HepG2 (cell line): ENCODE results near the gene TLE1. TPM values are rescaled to one million over a fixed set of nuclear protein-coding genes. Genes with fewer than 3 reads are reported as not detected.

Experiments used
- ATAC-seq: fragments of 200-7000 bp; cut with Tn5 transposase; 3 replicates; pipeline ENCODE4 v1.9.1; 2020; ENCODE audit warnings: mild to moderate bottlenecking, moderate library complexity
- BruUV-seq: library from RNA; stranded (reverse); fragments of 400-500 nt; replicated peaks from 2 replicates; lab custom pipeline; 2021; lab: Mats Ljungman, UMichigan
- CTCF ChIA-PET: fragments of 300-600 bp; formaldehyde crosslinking; extraction: SDS; loops from one replicate; lab custom pipeline; 2021; ENCODE audit warnings: low total read pairs, inconsistent platforms, low intra/inter-chr PET ratio; lab: Yijun Ruan, JAX
- POLR2A ChIA-PET: fragments of 350-600 bp; sonication (Branson Sonifier 250); formaldehyde crosslinking; loops from one replicate; lab custom pipeline; 2020; ENCODE audit warnings: antibody characterized with exemption, inconsistent platforms; lab: Yijun Ruan, JAX
- DNase-seq: peaks from one replicate; pipeline ENCODE4 v3.0.0-alpha.2; 2015; ENCODE audit warnings: low spot score
- FAIRE-seq: peaks from 3 replicates; lab custom pipeline; 2011; peaks lifted over from hg19 to GRCh38; lab: Jason Lieb, UNC
- H2AFZ ChIP-seq: one replicate; pipeline ENCODE4 v1.6.1; 2011; ENCODE audit warnings: low read length, inconsistent platforms
- H3K27ac ChIP-seq: fragments of 300-600 bp; 3 replicates; pipeline ENCODE4 v1.8.0; 2011; ENCODE audit warnings: mixed run types, mild to moderate bottlenecking, mixed read lengths, low read length, inconsistent platforms; ENCODE audit not compliant: insufficient read depth; ENCODE audit errors: extremely low read length
- H3K27me3 ChIP-seq, 2 experiments: fragments of 200-600 bp in 1 of 2; 2 replicates in 1 of 2; 3 replicates in 1 of 2; pipeline versions ENCODE4 v1.6.0 to v1.8.0; 2011; ENCODE audit warnings: low read length in 2 of 2, mild to moderate bottlenecking in 2 of 2, moderate library complexity in 2 of 2, inconsistent platforms in 1 of 2; ENCODE audit not compliant: insufficient read depth in 2 of 2, control insufficient read depth in 1 of 2
- H3K36me3 ChIP-seq, 2 experiments: fragments of 200-600 bp in 1 of 2; replicated peaks in 1 of 2; 2 replicates in 1 of 2; 3 replicates in 1 of 2; pipeline versions ENCODE4 v1.5.1 to v1.8.0; 2011; ENCODE audit warnings: low read length in 2 of 2, inconsistent platforms in 1 of 2; ENCODE audit not compliant: insufficient read depth in 2 of 2, control insufficient read depth in 1 of 2
- H3K4me1 ChIP-seq: 2 replicates; pipeline ENCODE4 v1.5.1; 2012; ENCODE audit warnings: low read length, inconsistent platforms; ENCODE audit not compliant: insufficient read depth
- H3K4me2 ChIP-seq: 2 replicates; pipeline ENCODE4 v1.6.0; 2011; ENCODE audit warnings: low read depth, low read length, inconsistent platforms
- H3K4me3 ChIP-seq, 3 experiments: fragments of 200-600 bp in 1 of 3; sonication (generic), shearing (Covaris generic) in 1 of 3; replicated peaks in 1 of 3; 2 replicates each; pipeline ENCODE4 v1.5.1; 2011 to 2016; ENCODE audit warnings: low read length in 3 of 3, inconsistent platforms in 2 of 3, low read depth in 2 of 3, mild to moderate bottlenecking in 2 of 3, control low read depth in 1 of 3, mixed read lengths in 1 of 3; ENCODE audit not compliant: insufficient read depth in 1 of 3
- H3K79me2 ChIP-seq: one replicate; pipeline ENCODE4 v1.6.1; 2011; ENCODE audit warnings: low read length, inconsistent platforms; ENCODE audit not compliant: insufficient read depth
- H3K9ac ChIP-seq: 2 replicates; pipeline ENCODE4 v1.6.0; 2011; ENCODE audit warnings: mild to moderate bottlenecking, low read depth, low read length, inconsistent platforms; ENCODE audit not compliant: insufficient read depth
- H3K9me3 ChIP-seq: 2 replicates; pipeline ENCODE4 v1.5.1; 2012; ENCODE audit warnings: mild to moderate bottlenecking, low read length
- H4K20me1 ChIP-seq: 2 replicates; pipeline ENCODE4 v1.6.0; 2011; ENCODE audit warnings: inconsistent platforms, mild to moderate bottlenecking, low read length, moderate library complexity; ENCODE audit not compliant: insufficient read depth
- CBFB ChIP-seq: sonication (generic); formaldehyde crosslinking; IDR thresholded peaks from 2 replicates; pipeline ENCODE4 v1.4.0; 2020; ENCODE audit warnings: missing genetic modification reagents
- CHD4 ChIP-seq: fragments of 200-600 bp; sonication (generic); IDR thresholded peaks from 2 replicates; pipeline ENCODE4 v1.7.0; 2017; ENCODE audit warnings: mild to moderate bottlenecking, low read length, borderline replicate concordance
- MED8 ChIP-seq: sonication (generic); formaldehyde crosslinking; IDR thresholded peaks from 2 replicates; pipeline ENCODE4 v1.8.1; 2023; ENCODE audit warnings: mild to moderate bottlenecking, missing genetic modification reagents; ENCODE audit not compliant: insufficient replicate concordance
- RAD21 ChIP-seq: fragments of 450-650 bp; formaldehyde crosslinking; IDR thresholded peaks from 2 replicates; pipeline ENCODE4 v1.5.0; 2020; ENCODE audit warnings: mild to moderate bottlenecking
- TAF15 ChIP-seq: fragments of 200-400 bp; formaldehyde crosslinking; IDR thresholded peaks from one replicate; pipeline ENCODE4 v1.6.1; 2018; ENCODE audit warnings: mild to moderate bottlenecking, low read depth, low read length; ENCODE audit not compliant: poor library complexity, severe bottlenecking
- TBL1XR1 ChIP-seq: fragments of 150-350 bp; IDR thresholded peaks from 2 replicates; pipeline ENCODE4 v1.6.1; 2014; ENCODE audit warnings: borderline replicate concordance, low read length; ENCODE audit not compliant: partially characterized antibody
- ZNF180 ChIP-seq: sonication (generic); formaldehyde crosslinking; IDR thresholded peaks from 2 replicates; pipeline ENCODE4 v1.4.0; 2020; ENCODE audit warnings: low read depth, missing genetic modification reagents, borderline replicate concordance
- ZNF382 ChIP-seq: sonication (generic); formaldehyde crosslinking; IDR thresholded peaks from 2 replicates; pipeline ENCODE4 v1.5.0; 2020; ENCODE audit warnings: missing genetic modification reagents, mild to moderate bottlenecking, borderline replicate concordance
- ZNF660 ChIP-seq: sonication (generic); formaldehyde crosslinking; IDR thresholded peaks from 2 replicates; pipeline ENCODE4 v1.5.1; 2020; ENCODE audit warnings: mild to moderate bottlenecking, low read depth, missing genetic modification reagents, borderline replicate concordance
- ZNF724P ChIP-seq: sonication (generic); formaldehyde crosslinking; IDR thresholded peaks from 2 replicates; pipeline ENCODE4 v1.8.0; 2022; ENCODE audit warnings: missing genetic modification reagents, borderline replicate concordance
- ZSCAN12 ChIP-seq: sonication (generic); formaldehyde crosslinking; IDR thresholded peaks from 2 replicates; pipeline ENCODE4 v1.9.0; 2021; ENCODE audit warnings: mild to moderate bottlenecking, missing genetic modification reagents
- ZZZ3 ChIP-seq: sonication (generic); formaldehyde crosslinking; IDR thresholded peaks from 2 replicates; pipeline ENCODE4 v1.4.0; 2020; ENCODE audit warnings: missing genetic modification reagents, mild to moderate bottlenecking, borderline replicate concordance
- WGBS: methylation state at CpG from one replicate; pipeline ENCODE4 v1.1.6; 2017; ENCODE audit warnings: low lambda C conversion rate; 5-methylcytosine and 5-hydroxymethylcytosine counted together
- in situ Hi-C: cut with HindIII; loops from 2 replicates; pipeline ENCODE4 v1.10.0; 2017; ENCODE audit warnings: low pct_unique_long_range_greater_than_20kb; ENCODE audit not compliant: extremely low pct_ligation_motif_present
- intact Hi-C: fragments of 100-400 bp; cut with micrococcal nuclease; formaldehyde crosslinking; loops from one replicate; pipeline ENCODE4 v1.10.0; 2022; ENCODE audit not compliant: unreplicated experiment
- polyA plus RNA-seq, 8 experiments: library from polyadenylated mRNA; depleted of rRNA in 3 of 8; stranded (reverse) in 7 of 8; unstranded in 1 of 8; fragments of >200 nt; fragmentation: Illumina TruSeq in 4 of 8; extraction: Trizol in 4 of 8; gene quantifications; 2 replicates each; pipeline versions ENCODE4 v1.2.1 to v1.2.3, GENCODE V29; 2011 to 2016; ENCODE audit warnings: low read depth in 4 of 8, missing spikeins in 1 of 8, mixed read lengths in 1 of 8; ENCODE audit not compliant: insufficient read depth in 1 of 8
- total RNA-seq, 5 experiments: library from RNA; depleted of rRNA; stranded (reverse); fragments of >200 nt; fragmentation: Illumina TruSeq; extraction: Trizol; gene quantifications; 2 replicates each; pipeline ENCODE4 v1.2.3, GENCODE V29; 2016; ENCODE audit warnings: low read depth in 1 of 5
- TF ChIP-seq, protein P1 (sequence below): sonication (generic); formaldehyde crosslinking; IDR thresholded peaks from 2 replicates; pipeline ENCODE4 v1.5.1; 2020; ENCODE audit warnings: mild to moderate bottlenecking, missing genetic modification reagents
- TF ChIP-seq, protein P2 (sequence below): sonication (generic); formaldehyde crosslinking; IDR thresholded peaks from 2 replicates; pipeline ENCODE4 v1.4.0; 2020; ENCODE audit warnings: mild to moderate bottlenecking, low read depth, missing genetic modification reagents
- TF ChIP-seq, protein P3 (sequence below): sonication (generic); formaldehyde crosslinking; IDR thresholded peaks from 2 replicates; pipeline ENCODE4 v1.4.0; 2020; ENCODE audit warnings: missing genetic modification reagents
- TF ChIP-seq, protein P4 (sequence below): sonication (generic); formaldehyde crosslinking; IDR thresholded peaks from 2 replicates; pipeline ENCODE4 v1.5.0; 2020; ENCODE audit warnings: mild to moderate bottlenecking, missing genetic modification reagents

TLE1 gene
- total and polyA plus RNA-seq, 2 of the 13 experiments (the other 11 are each of a cell fraction or from before 2014, with no cell fraction given) = 35.9 to 109 TPM

DNA sequence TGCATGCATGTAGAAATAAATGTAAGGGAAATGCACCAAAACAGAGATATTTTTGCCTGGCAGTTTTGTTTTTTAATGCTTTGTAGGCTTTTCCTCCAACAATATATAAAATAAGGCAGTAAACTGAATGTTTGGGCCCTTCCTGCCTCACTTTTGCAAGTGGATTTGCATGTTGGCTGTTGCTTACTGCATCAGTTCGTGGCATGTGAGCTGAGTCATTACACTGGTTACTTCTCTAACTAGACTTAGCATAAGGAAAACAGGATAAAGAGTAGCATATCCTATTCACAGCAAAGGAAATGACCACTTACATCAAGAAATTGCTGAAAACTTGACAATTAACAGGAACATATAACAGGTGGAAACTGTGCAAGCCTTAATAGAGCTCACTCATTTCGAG lies 113.4 kb downstream of the TLE1 start:
- Histone ChIP-seq H3K79me2 (no peaks in the 10 kb centered on the region), H2AFZ (no peak overlapping the region), H3K4me2 (no peak overlapping the region), H3K27ac (no peak overlapping the region), H4K20me1 (no peaks in the 10 kb centered on the region), H3K27me3 (no peaks in the 10 kb centered on the region), H3K9me3 (no peaks in the 10 kb centered on the region), H3K4me3 (no peak overlapping the region), H3K9ac (no peak overlapping the region), H3K36me3 (0 out of 5 replicates have a peak, but pooled peaks cover 0 to 2% of the 10 kb centered on the region in 2 experiments), H3K4me1 (peaks cover 12% of the 10 kb centered on the region)
- in situ Hi-C loops = no loop called here
- no peak for ATAC-seq
- WGBS = 46% methylated on average over 2 of the region's 2 CpGs
- no peak for FAIRE-seq
- intact Hi-C loops = no loop called here
- CTCF ChIA-PET = no interaction called here
- POLR2A ChIA-PET = interaction anchor here (1.6 kb wide), 1 partner anchor 12 kb away, joined by 7 read pairs; no protein-coding TSS in a partner anchor
- DNase-seq = no peak
- BruUV-seq = no TSS peak
- TF ChIP-seq, protein P1, sequence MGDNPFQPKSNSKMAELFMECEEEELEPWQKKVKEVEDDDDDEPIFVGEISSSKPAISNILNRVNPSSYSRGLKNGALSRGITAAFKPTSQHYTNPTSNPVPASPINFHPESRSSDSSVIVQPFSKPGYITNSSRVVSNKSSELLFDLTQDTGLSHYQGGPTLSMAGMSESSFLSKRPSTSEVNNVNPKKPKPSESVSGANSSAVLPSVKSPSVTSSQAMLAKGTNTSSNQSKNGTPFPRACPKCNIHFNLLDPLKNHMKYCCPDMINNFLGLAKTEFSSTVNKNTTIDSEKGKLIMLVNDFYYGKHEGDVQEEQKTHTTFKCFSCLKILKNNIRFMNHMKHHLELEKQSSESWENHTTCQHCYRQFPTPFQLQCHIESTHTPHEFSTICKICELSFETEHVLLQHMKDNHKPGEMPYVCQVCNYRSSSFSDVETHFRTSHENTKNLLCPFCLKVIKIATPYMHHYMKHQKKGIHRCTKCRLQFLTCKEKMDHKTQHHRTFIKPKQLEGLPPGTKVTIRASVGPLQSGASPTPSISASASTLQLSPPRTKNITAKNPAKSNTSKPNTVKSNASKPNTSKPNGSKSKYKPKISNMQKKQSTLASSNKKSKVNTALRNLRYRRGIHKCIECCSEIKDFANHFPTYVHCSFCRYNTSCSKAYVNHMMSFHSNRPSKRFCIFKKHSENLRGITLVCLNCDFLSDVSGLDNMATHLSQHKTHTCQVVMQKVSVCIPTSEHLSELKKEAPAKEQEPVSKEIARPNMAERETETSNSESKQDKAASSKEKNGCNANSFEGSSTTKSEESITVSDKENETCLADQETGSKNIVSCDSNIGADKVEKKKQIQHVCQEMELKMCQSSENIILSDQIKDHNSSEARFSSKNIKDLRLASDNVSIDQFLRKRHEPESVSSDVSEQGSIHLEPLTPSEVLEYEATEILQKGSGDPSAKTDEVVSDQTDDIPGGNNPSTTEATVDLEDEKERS = no peak
- TF ChIP-seq, protein P2, sequence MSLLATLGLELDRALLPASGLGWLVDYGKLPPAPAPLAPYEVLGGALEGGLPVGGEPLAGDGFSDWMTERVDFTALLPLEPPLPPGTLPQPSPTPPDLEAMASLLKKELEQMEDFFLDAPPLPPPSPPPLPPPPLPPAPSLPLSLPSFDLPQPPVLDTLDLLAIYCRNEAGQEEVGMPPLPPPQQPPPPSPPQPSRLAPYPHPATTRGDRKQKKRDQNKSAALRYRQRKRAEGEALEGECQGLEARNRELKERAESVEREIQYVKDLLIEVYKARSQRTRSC (CRISPR knock-in tag) = no peak
- TF ChIP-seq TBL1XR1 = no peak
- TF ChIP-seq ZNF180 (CRISPR knock-in tag) = no peak
- no peak for TF ChIP-seq ZSCAN12
- TF ChIP-seq MED8 (CRISPR knock-in tag) = no peak
- TF ChIP-seq CBFB = no peak
- no peak for TF ChIP-seq TAF15
- no peak for TF ChIP-seq CHD4
- TF ChIP-seq ZNF660 = no peak
- TF ChIP-seq, protein P3, sequence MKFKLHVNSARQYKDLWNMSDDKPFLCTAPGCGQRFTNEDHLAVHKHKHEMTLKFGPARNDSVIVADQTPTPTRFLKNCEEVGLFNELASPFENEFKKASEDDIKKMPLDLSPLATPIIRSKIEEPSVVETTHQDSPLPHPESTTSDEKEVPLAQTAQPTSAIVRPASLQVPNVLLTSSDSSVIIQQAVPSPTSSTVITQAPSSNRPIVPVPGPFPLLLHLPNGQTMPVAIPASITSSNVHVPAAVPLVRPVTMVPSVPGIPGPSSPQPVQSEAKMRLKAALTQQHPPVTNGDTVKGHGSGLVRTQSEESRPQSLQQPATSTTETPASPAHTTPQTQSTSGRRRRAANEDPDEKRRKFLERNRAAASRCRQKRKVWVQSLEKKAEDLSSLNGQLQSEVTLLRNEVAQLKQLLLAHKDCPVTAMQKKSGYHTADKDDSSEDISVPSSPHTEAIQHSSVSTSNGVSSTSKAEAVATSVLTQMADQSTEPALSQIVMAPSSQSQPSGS (CRISPR knock-in tag) = no peak
- no peak for TF ChIP-seq RAD21 (CRISPR knock-in tag)
- TF ChIP-seq ZZZ3 (CRISPR knock-in tag) = no peak
- no peak for TF ChIP-seq ZNF382 (CRISPR knock-in tag)
- no peak for TF ChIP-seq ZNF724P
- TF ChIP-seq, protein P4, sequence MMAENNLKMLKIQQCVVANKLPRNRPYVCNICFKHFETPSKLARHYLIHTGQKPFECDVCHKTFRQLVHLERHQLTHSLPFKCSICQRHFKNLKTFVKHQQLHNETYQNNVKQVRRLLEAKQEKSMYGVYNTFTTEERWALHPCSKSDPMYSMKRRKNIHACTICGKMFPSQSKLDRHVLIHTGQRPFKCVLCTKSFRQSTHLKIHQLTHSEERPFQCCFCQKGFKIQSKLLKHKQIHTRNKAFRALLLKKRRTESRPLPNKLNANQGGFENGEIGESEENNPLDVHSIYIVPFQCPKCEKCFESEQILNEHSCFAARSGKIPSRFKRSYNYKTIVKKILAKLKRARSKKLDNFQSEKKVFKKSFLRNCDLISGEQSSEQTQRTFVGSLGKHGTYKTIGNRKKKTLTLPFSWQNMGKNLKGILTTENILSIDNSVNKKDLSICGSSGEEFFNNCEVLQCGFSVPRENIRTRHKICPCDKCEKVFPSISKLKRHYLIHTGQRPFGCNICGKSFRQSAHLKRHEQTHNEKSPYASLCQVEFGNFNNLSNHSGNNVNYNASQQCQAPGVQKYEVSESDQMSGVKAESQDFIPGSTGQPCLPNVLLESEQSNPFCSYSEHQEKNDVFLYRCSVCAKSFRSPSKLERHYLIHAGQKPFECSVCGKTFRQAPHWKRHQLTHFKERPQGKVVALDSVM (CRISPR knock-in tag) = no peak
